Stomach (tissue), 4 donors: ENCODE results near the gene DBNL.

Experiments
- CTCF ChIP-seq, 7 experiments: fragments of 450-650 bp in 4 of 7; fragments of 200-600 bp in 3 of 7; sonication (generic) in 3 of 7; IDR thresholded peaks; one replicate each; pipeline ENCODE4 v1.5.1; 2016 to 2019; ENCODE audit warnings: antibody characterized with exemption in 7 of 7, control low read depth in 2 of 7, mild to moderate bottlenecking in 1 of 7
- EP300 ChIP-seq: sonication (generic); formaldehyde crosslinking; IDR thresholded peaks from one replicate; pipeline ENCODE4 v1.6.1; 2017; ENCODE audit warnings: antibody characterized with exemption

DNA sequence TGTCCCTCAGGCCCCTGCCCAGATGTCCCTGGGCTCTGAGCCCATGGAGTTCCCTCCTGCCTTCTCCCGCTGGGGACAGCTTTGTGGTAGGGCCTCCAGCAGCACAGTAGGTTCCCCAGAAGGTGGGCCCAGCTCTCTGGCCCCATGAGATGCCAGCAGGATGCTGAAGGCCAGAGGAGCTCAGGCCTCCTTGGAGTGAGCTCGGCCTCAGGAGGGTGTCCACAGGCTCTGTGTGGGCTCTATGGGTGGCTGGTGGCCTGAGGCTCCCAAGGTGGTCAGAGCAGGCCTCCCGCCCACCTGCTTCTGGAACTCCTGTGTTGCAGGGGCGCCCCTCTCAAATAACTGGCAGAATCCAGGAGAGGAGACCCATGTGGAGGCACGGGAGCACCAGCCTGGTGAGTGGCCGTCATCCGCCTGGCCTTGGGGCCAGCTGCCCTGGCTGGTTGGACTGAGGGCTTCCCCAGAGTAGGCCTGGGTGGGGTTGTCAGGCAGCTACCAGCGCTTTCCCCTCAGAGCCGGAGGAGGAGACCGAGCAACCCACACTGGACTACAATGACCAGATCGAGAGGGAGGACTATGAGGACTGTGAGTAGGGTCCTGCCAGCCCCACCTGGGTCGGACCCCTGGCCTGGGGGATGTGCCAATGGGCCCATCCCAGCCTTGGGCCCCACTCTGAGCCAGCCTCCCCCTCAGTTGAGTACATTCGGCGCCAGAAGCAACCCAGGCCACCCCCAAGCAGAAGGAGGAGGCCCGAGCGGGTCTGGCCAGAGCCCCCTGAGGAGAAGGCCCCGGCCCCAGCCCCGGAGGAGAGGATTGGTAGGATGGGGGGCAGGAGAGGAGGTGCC lies 62.8 kb downstream of the DBNL start:
- TF ChIP-seq EP300 (no peak), CTCF (IDR thresholded peaks at IDR 0.05) (no peak)
